IMR-90 (cell line): ENCODE results near the gene FLNA.

Experiments
- BHLHE40 ChIP-seq: fragments of 150-350 bp; IDR thresholded peaks from 2 replicates; pipeline ENCODE4 v1.6.1; 2016; ENCODE audit warnings: mild to moderate bottlenecking, low read depth, low read length
- CEBPB ChIP-seq: IDR thresholded peaks from 2 replicates; pipeline ENCODE4 v1.6.1; 2012; ENCODE audit warnings: low read depth, low read length, improper control_type of control experiment
- FOS ChIP-seq: fragments of 150-350 bp; IDR thresholded peaks from 2 replicates; pipeline ENCODE4 v1.6.1; 2016; ENCODE audit warnings: low read depth, low read length
- MAFK ChIP-seq: IDR thresholded peaks from 2 replicates; pipeline ENCODE4 v1.6.1; 2012; ENCODE audit warnings: low read depth, low read length, improper control_type of control experiment
- MAZ ChIP-seq: IDR thresholded peaks from 2 replicates; pipeline ENCODE4 v1.6.1; 2012; ENCODE audit warnings: low read depth, mild to moderate bottlenecking, low read length, improper control_type of control experiment, moderate library complexity, borderline replicate concordance
- MXI1 ChIP-seq: IDR thresholded peaks from 2 replicates; pipeline ENCODE4 v1.6.1; 2012; ENCODE audit warnings: low read depth, mild to moderate bottlenecking, low read length, moderate library complexity, borderline replicate concordance
- NFE2L2 ChIP-seq: fragments of 150-350 bp; IDR thresholded peaks from 2 replicates; pipeline ENCODE4 v1.6.1; 2016; ENCODE audit warnings: low read depth, mild to moderate bottlenecking, low read length
- POLR2A ChIP-seq: IDR thresholded peaks from 2 replicates; pipeline ENCODE4 v1.6.1; 2012; ENCODE audit warnings: mild to moderate bottlenecking, low read depth, low read length
- RAD21 ChIP-seq: IDR thresholded peaks from 2 replicates; pipeline ENCODE4 v1.6.1; 2012; ENCODE audit warnings: low read length, improper control_type of control experiment
- RFX5 ChIP-seq: IDR thresholded peaks from 2 replicates; pipeline ENCODE4 v1.8.0; 2012; ENCODE audit warnings: low read depth, mild to moderate bottlenecking, low read length, moderate library complexity
- SMC3 ChIP-seq: fragments of 150-350 bp; IDR thresholded peaks from 2 replicates; pipeline ENCODE4 v1.6.1; 2016; ENCODE audit warnings: low read depth, mild to moderate bottlenecking, antibody characterized with exemption, low read length, moderate library complexity
- TF ChIP-seq, protein P1 (sequence below): conservative IDR thresholded peaks from 2 replicates; pipeline ENCODE4 v1.5.1; 2012; ENCODE audit warnings: mild to moderate bottlenecking, low read depth, low read length, improper control_type of control experiment
- TF ChIP-seq, protein P2 (sequence below): fragments of 150-350 bp; IDR thresholded peaks from 2 replicates; pipeline ENCODE4 v1.6.1; 2017; ENCODE audit warnings: mild to moderate bottlenecking, antibody characterized with exemption, low read length, low read depth
- TF ChIP-seq, protein P3 (sequence below): fragments of 150-350 bp; IDR thresholded peaks from 2 replicates; pipeline ENCODE4 v1.6.1; 2016; ENCODE audit warnings: low read depth, mild to moderate bottlenecking, low read length, moderate library complexity, borderline replicate concordance

DNA sequence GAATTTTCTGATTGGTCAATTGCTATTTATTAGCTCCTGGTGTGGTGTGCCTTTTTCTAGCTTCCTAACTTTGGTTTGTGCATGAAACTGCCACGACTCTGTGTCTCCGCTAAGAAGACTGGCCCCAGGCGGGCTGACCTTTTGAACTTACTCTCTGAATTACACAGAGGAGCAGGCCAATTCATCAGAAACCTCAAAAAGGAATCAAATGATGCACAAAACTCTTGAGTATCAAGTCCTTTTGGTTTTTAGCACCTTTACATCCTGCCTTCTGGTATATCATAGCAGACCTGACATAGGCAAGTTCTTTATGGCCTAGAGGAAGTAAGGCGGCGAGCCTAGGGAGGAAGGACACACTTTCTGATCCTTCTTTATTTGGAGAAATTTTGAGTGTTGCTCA, 61.3 kb downstream of the FLNA start:
- TF ChIP-seq, protein P1, sequence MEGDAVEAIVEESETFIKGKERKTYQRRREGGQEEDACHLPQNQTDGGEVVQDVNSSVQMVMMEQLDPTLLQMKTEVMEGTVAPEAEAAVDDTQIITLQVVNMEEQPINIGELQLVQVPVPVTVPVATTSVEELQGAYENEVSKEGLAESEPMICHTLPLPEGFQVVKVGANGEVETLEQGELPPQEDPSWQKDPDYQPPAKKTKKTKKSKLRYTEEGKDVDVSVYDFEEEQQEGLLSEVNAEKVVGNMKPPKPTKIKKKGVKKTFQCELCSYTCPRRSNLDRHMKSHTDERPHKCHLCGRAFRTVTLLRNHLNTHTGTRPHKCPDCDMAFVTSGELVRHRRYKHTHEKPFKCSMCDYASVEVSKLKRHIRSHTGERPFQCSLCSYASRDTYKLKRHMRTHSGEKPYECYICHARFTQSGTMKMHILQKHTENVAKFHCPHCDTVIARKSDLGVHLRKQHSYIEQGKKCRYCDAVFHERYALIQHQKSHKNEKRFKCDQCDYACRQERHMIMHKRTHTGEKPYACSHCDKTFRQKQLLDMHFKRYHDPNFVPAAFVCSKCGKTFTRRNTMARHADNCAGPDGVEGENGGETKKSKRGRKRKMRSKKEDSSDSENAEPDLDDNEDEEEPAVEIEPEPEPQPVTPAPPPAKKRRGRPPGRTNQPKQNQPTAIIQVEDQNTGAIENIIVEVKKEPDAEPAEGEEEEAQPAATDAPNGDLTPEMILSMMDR = no peak
- TF ChIP-seq POLR2A (no peak), MAFK (no peak), RAD21 (no peak), NFE2L2 (no peak), MAZ (no peak), RFX5 (no peak), BHLHE40 (no peak), MXI1 (no peak), CEBPB (no peak), FOS (no peak), SMC3 (no peak)
- TF ChIP-seq, protein P2, sequence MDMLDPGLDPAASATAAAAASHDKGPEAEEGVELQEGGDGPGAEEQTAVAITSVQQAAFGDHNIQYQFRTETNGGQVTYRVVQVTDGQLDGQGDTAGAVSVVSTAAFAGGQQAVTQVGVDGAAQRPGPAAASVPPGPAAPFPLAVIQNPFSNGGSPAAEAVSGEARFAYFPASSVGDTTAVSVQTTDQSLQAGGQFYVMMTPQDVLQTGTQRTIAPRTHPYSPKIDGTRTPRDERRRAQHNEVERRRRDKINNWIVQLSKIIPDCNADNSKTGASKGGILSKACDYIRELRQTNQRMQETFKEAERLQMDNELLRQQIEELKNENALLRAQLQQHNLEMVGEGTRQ = no peak
- TF ChIP-seq, protein P3, sequence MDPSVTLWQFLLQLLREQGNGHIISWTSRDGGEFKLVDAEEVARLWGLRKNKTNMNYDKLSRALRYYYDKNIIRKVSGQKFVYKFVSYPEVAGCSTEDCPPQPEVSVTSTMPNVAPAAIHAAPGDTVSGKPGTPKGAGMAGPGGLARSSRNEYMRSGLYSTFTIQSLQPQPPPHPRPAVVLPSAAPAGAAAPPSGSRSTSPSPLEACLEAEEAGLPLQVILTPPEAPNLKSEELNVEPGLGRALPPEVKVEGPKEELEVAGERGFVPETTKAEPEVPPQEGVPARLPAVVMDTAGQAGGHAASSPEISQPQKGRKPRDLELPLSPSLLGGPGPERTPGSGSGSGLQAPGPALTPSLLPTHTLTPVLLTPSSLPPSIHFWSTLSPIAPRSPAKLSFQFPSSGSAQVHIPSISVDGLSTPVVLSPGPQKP = no peak
